GM18870 (cell line): Measurements from ENCODE around the gene TLR9.

ENCODE experiments used
- ATAC-seq: cut with Tn5 transposase; IDR thresholded peaks from one replicate; pipeline ENCODE4 v1.9.1; 2021; ENCODE audit warnings: moderate library complexity; ENCODE audit not compliant: unreplicated experiment

Gene TLR9

DNA sequence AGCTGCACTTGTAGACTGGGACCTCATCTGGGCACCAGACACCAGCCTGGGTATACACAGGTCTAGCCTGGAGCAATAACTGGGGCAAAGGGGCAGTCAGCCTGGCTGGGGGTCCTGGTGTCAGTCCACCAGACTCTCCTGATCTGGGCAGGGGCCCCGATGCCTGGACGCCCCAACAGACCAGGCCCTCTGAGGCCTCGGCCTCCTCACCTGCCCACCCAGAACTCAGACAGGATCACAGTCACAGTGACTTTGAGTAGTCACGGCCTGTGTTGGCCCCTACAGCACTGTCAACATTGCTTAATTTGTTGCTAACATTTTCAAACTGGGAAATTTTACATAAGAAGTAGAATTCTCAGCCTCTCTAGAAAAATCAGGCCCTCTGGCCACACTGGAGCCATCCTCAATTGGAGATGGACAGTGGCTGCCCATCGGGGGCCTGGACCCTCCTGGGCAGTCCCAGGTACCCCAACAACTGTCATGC, 7.7 kb upstream of the TLR9 start:
- no peak for ATAC-seq

DNA sequence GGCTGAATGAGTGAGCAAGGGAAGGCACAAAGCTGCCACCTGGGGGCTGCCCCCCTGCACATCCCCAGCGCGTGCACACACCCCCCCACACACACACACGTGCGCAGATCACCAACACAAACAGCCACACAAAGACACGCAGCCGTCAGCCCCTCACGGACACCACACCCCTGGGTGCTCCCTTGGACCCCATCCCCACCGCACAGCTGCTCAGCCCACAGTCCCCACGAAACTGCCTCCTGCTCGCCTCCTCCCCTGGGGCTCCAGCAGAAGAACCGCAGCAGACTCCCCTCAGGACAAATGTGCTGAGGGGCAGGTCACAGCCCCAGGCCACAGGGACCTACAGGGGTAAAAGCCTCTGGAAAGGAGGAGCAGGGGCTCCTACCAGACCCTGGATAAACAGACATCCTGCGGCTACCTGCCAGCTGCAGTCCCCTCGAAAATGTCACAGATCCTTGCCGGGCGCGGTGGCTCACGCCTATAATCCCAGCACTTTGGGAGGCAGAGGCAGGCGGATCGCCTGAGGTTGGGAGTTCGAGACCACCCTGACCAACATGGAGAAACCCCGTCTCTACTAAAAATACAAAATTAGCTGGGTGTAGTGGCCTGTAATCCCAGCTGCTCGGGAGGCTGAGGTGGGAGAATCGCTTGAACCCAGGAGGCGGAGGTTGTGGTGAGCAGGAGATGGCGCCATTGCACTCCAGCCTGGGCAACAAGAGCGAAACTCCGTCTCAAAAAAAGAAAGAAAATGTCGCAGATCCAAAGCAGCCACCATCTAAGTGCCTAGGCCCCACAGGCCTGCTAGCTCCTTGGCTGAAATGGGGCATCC, 7.0 kb upstream of the TLR9 start:
- no peak for ATAC-seq

DNA sequence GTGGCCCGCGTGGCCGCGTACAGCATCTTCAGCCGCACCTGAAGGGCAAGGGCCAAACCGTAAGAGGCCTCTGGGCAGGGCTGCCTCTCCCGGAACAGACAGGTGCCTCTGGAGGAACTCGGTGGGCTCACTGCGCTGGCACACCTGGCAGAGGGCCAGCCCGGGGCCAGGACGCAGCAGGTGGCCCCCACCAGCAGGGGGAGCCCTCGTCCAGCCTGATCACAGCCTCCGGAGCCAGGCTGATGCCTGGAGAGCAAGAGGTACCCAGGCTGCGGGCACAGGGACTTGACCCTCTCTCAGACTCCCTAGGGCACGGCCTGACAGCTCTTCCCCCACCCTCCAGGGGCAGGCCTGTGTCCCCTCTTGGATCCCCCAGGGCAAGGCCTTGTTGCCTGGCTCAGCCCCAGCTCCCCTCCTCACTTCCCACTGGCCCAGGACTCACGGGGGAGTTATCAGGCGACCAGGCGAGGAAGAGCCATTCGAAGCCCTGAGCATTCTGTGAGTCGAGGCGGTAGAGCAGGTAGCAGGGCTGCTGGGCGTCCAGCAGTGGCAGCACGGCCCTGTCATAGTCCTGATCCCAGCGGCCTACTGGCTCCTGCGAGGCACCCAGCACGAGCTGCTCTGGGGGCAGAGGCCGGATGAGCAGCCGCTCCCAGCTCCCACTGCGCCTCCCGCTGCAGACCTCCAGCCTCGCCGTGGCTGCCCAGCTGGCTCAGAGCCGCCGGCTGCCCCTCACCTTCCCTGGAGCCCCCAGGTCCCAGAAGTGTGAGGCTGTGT, 6.2 kb upstream of the TLR9 start:
- ATAC-seq: no peak

DNA sequence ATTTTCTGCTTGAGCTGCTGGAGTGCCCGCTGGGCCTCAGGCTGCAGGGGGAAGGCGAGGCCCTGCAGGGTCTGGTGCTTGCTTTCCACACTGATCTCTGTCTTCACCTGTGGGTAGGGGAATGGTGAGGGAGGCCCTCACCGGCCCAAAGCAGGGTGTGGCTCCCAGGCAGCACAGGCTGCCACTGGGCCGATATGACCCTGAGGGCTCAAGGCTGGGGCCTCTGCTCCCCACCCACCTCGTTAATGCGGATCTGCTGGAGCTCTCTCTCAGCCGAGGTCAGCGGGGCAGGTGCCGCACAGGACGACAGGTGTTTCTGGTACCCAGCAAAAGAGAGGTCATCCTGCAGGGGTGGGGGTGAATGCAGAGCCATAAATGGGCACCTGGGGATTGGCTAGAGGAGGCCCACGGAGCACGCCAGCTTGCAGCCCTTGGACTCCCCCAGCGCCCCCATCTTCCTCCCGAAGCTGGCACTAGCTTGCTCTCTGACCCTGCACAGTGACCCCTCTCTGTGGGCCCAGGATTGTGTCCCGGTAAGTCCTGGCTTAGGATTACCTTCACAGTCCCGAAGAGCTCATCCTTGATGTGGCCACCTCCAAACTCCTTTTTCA, 5.5 kb upstream of the TLR9 start:
- ATAC-seq: no peak

DNA sequence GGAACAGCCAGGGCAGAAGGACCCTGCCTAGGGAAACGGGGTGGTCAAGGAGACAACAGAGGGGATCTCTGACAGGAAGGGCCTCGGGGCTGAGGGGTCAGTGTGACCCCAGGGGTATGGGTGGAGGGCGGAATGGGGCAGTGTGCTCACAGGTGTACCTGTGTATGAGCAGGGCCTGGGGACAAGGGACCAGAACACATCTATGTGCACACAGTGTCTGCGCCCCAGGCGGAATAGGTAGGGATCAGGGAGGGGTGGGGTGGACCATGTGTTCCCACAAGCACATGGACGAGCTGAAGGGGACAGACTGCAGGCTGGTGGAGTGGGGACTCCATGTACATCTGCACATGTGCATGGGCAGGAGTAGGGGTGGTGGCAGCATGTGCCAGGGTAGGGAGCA, 5.0 kb upstream of the TLR9 start:
- ATAC-seq: no peak

DNA sequence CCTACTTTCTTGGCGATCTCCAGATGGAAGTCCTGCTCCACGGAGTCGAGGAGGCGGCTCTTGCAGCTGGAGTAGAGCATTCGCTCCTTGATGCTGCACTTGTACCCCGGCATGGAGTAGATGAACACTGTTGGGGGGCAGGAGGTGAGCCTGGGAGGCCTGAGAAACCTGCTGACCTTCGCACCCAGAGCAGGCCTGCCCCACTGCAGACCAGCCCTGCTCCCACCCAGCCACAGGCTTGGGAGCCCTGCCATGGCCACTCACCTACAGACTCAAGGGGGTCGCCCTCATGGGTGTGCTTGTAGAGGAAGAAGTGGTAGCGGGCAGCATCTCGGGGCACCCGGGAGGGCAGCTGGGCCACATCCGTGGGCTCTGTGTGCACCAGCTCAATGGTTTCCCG, 4.2 kb upstream of the TLR9 start:
- no peak for ATAC-seq

DNA sequence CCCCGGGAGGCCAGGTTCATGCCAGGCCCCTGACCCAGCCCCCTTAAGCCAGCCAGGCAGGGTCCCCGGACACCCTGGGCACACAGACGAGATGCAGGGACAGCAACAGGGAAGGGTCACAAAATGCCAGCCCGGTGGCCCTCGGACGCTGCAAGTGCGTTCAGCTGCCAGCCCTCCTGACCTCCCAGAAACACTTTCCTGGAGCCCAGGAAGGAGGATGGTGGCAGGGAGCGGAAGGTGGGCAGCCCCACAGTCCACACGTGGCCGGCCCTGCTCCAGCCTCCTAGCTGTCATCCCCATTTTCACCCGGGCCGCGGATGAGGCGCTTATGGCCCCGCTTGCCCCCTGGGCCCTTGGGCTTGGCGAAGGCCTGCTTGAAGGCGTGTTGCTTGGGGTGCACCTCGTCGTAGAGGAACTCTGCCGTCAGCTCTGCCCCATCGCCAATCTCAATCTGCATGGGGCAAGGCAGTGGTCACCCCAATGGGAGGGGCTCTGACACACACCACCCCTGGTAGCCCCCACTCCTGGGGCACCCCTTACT, 3.4 kb upstream of the TLR9 start:
- no peak for ATAC-seq

DNA sequence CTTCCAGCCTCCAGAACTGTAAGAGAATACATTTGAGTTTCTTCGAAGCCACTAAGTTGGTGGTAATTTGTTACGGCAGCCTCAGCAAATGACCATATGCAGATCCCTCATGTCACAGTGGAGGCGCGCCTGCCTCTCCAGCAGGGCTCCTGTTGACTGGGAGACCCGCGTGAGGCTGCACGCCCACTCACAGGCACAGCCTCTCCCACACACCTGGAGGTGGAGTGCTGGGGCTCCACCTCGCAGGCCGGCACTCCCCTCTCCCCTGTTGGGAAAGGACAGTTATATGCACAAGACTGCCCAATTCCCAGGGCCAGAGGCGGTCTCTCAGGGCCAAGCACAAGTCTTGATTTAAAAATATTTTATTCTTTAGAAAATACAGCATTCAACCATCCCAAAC, 2.8 kb upstream of the TLR9 start:
- ATAC-seq: no peak

DNA sequence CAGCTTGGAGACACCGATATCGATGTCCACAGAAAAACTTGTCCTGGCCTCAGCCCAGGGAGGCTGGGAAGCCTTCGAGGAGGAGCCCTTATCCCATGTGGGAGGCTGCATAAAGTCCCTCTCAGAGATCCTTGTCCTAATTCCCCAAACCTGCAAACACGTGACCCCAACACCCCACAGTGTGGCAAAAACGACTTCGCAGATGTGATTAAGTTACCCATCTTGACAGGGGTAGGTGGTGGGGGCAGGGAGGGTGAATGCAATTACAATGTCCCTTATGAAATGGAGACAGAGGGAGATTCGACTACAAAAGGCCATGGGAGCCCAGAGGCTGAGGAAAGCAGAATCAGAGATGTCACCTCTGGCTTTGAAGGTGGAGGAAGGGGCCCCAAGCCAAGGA, 2.3 kb upstream of the TLR9 start:
- no peak for ATAC-seq

DNA sequence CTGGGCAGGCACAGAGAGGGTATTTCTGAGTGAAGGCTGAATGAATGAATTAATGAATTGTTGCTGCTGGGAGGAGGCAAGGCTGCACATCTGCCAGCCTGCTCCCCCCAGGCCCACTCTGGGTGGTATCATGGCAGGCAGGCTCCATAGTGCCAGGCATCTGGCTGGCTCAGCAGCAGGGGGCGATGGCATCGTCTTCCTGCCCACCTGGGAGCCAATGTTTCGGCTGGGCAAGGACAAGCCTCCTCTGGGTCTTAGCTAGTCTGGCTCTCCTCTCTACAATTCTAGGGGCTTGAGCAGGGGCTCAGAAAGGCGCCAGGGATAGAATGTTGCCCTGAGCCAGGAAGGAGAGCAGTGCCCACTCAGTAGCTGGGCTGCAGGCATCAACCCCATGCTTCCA, 1.7 kb upstream of the TLR9 start:
- no peak for ATAC-seq

DNA sequence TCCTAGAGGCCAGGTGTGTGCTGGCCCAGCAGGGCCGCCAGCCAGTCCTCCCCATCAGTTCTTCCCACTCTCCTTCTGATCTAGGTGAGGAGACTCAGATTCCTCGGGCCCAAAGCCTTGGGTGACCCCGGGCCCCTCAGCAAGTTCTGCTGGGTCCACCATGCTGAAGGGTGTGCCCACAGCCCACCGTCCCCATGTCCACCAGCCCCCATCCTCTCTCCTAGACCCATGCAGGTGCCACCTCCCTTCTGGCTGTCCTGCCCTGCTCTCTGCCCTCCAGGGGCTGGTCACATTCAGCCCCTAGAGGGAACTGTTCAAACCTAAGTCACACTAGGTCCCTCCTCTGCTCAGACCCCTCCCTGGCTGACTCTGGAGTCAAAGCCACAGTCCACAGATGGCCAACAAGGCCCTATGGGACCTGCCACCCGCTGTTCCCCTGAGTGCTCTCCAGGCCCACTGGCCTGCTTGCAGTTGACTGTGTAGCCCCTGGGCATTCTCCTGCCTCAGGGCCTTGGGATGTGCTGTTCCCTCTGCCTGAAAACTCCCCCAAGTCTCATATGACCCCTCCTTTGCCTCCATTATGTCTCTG, 878 bp upstream of the TLR9 start:
- no peak for ATAC-seq

DNA sequence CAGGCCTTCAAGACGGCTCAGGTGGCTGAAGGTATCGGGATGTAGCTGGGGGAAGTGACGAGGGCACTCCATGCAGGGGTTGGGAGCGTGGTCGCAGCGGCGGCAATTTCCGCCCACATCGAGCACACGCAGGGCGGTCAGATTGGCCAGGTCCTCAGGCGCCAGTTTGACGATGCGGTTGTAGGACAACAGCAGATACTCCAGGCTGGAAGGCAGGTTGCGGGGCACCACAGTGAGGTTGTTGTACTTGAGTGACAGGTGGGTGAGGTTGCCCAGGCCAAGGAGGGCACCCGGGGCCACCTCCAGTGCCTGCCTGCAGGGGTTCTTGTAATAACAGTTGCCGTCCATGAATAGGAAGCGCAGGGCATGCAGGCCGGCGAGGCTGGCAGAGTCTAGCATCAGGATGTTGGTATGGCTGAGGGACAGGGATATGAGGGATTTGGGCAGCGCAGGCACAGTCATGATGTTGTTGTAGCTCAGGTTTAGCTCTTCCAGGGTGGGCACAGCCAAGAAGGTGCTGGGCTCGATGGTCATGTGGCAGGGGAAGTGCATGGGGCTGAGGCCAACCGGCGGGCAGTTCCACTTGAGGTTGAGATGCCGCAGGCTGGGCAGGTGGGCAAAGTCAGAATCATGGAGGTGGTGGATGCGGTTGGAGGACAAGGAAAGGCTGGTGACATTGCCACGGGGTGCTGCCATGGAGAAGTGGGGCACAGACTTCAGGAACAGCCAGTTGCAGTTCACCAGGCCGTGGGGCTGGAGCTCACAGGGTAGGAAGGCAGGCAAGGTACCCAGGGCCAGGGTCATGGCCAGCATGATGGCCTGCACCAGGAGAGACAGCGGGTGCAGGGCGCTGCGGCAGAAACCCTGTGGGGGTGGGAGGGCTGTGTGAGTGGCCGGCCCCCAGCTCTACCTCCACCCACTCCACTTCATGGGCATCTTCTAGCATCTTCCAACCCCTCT, 1.7 kb downstream of the TLR9 start:
- no peak for ATAC-seq

DNA sequence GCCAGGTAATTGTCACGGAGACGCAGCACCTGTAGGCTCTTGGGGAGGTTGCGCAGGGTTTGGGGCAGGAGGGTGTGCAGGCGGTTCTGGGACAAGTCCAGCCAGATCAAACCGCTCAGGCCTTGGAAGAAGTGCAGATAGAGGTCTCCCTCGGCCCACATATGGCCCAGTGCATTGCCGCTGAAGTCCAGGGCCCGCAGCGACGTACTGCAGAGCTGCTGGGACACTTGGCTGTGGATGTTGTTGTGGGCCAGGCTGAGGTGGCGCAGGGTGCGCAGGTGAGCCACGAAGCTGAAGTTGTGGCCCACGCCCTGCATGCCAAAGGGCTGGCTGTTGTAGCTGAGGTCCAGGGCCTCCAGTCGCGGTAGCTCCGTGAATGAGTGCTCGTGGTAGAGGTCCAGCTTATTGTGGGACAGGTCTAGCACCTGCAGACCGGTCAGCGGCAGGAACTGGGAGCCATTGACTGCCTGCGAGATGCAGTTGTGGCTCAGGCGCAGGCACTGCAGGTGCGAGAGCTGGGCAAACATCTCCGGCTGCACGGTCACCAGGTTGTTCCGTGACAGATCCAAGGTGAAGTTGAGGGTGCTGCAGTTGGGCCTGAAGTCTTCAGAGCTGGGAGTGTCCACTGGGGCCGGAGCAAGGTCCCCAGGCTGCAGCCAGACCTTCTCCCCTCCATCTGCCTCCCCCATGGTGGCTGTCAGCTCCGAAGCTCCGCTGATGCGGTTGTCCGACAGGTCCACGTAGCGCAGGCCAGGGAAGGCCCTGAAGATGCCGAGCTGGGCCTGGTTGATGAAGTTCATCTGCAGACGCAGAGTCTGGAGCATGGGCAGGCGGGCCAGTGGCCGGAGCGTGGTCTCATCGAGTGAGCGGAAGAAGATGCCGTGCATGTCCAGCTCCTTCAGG, 2.9 kb downstream of the TLR9 start:
- ATAC-seq: no peak

DNA sequence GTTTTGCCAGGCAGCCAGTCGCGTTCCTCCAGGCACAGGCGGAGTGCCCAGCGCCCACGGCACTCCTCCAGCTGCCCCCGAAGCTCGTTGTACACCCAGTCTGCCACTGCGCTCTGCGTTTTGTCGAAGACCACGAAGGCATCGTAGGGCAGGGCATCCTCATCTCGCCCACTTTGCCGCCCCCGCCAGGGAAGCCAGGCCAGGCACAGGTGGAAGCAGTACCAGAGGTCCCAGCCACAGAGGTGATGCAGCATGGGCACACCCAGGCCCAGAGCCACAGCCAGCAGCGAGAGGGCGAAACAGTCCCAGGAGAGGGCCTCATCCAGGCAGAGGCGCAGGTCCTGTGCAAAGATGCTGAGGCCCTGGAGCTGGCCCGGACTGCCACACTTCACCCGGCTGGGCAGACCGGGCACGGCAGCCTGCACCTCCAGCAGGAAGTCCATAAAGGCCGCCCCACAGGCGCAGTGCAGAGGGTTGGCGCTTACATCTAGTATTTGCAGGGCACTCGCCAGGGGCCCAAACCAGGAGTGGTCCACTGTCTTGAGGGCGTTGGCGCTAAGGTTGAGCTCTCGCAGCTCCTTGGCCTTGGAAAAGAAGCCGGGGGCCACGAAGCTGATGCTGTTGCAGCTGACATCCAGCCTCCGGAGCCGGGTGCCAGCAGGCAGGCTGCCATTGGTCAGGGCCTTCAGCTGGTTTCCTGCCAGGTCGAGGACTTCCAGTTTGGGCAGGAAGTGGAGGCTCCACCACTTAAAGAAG, 3.7 kb downstream of the TLR9 start:
- ATAC-seq: no peak

DNA sequence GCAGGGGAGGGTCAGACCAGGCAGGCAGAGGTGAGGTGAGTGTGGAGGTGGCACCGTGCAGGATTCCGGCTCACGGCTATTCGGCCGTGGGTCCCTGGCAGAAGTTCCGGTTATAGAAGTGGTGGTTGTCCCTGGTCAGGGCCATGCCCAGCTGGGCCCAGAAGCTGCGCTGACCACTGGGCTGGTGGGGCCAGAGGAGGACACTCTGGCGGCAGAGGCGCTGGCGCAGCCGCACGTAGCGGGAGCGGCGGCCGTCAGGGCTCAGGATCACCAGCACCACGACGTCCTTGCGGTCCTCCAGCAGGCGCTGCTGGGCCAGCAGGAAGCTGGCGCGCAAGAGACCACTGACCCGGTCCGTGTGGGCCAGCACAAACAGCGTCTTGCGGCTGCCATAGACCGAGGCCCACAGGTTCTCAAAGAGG, 4.3 kb downstream of the TLR9 start:
- ATAC-seq: no peak

DNA sequence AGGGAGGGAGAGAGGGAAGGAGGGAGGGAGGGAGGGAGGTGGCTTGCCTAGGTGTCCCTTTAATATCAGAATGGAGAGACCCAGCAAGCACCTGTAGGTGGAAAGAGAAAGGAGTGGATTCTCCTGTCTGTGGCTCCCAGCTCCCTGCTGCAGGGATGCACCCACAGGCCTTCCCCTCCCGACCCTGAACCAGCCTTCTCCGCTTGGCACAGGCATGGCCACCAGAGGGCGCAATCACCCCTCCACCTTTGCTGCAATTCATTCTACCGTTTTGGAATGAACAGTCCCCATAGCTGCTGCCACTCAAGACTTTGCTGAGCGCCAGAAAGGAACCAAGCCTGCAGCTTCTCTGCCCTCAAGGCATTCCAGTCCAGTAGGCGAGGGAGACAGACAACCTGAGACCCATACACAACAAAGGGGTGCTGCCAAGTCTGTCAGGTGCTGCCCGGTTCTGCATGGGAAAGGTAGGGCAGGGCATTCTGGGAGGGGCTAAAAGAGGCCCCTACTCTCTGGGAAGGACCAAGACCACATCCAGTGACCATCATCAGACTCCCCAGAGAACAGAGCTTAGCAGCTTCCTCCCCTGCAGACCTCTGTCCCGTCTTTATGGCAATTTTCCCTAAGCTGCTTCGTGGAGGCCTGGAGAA, 4.9 kb downstream of the TLR9 start:
- no peak for ATAC-seq

DNA sequence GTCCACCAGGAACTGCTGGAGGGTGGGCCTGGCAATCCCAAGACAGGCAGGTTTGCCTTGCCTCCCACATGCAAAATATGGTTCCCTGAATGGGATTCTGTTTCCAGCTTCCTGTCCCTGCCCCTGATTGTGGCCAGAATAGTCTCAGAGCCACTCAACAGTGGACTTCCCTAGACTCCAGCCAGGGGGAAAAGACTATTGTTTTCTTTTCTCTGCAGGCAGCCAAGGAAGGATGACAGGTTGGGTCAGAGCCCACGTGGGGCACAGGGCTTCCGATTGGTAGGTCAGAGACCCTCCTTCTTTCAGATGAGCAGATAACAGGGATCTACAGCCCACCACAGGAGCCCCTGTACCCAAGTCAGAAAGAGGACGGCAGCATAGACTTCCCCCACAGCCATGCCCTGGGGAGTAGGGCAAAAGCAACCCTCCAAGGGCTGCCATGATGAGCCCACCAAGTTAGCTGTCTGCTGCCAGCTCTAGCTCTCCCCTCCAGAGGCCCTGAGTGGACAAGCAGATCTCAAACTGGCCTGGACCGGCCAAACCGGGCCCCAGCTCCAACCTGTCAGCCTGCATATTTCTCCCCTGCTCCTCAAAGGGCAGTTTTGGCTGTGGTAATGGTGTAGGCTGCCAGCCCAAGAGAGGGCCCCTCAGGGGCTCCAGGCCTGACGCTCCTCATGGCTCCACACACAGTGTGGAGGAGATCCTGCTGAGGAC, 6.4 kb downstream of the TLR9 start:
- ATAC-seq: no peak
